ENCODE measurements around the gene FRMD7. TPM values are rescaled to one million over a fixed set of nuclear protein-coding genes. Genes with fewer than 3 reads are reported as not detected.

FRMD7 gene
- total RNA-seq, 4 donors from 2014 or later: not detected

GRCh38 chrX:132040066-132040465, 87.8 kb downstream of the FRMD7 start:
- Histone ChIP-seq H3K4me1 (no peaks in the 10 kb centered on the region), H3K27me3 (peaks cover 0 to 37% of the 10 kb centered on the region in 2 donors), H3K36me3 (no peaks in the 10 kb centered on the region), H3K9me3 (no peaks in the 10 kb centered on the region), H3K27ac (no peak overlapping the region), H3K4me3 (no peak overlapping the region)
- TF ChIP-seq EP300 (IDR thresholded peaks at IDR 0.05): no peak
- TF ChIP-seq CTCF (IDR thresholded peaks at IDR 0.05): no peak
- TF ChIP-seq POLR2A (IDR thresholded peaks at IDR 0.05): no peak
- WGBS, 2 donors: 65 to 78% methylated on average over 2 of the region's 2 CpGs
- no peak for DNase-seq (ENCODE audit: low spot score in 2 of 2)

- 45 to 56% methylated on average over 5 of the region's 5 CpGs for WGBS, 2 donors
- no peak overlapping the region for H3K27ac ChIP-seq
- H3K36me3 ChIP-seq: no peaks in the 10 kb centered on the region
- TF ChIP-seq EP300 (IDR thresholded peaks at IDR 0.05): no peak
- TF ChIP-seq CTCF (IDR thresholded peaks at IDR 0.05): no peak
- TF ChIP-seq POLR2A (IDR thresholded peaks at IDR 0.05): no peak
- H3K27me3 ChIP-seq: peaks cover 0 to 25% of the 10 kb centered on the region in 2 donors
- no peaks in the 10 kb centered on the region for H3K4me1 ChIP-seq
- H3K4me3 ChIP-seq: no peak overlapping the region
- H3K9me3 ChIP-seq: no peaks in the 10 kb centered on the region
- no peak for DNase-seq (ENCODE audit: low spot score in 2 of 2)
These were observed 90.3 kb downstream of the FRMD7 start for GRCh38 chrX:132037479-132037993.

DNA sequence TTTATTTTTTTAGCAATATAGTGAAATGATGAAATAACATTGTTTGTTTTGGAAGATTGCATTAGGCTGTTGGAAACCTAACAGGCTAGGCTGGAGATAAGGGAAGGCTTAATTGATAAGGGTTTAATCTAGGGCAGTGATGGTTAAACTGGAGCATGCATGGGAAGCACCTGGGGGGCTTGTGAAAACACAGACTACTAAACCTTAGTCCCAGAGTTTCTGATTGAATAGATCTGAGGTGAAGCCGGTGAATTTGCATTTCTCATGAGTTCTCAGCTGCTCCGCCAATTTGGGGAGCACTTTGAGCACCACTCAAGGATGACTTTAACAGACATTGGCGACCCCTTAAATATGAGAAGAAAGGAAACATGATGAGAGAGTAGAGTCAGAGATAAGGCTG, 93.2 kb downstream of the FRMD7 start:
- peaks cover 0 to 21% of the 10 kb centered on the region in 2 donors for H3K27me3 ChIP-seq
- 81 to 93% methylated on average over 3 of the region's 3 CpGs for WGBS, 2 donors
- no peak for TF ChIP-seq EP300 (IDR thresholded peaks at IDR 0.05)
- no peak for TF ChIP-seq CTCF (IDR thresholded peaks at IDR 0.05)
- no peak for TF ChIP-seq POLR2A (IDR thresholded peaks at IDR 0.05)
- H3K4me1 ChIP-seq: no peaks in the 10 kb centered on the region
- no peak overlapping the region for H3K4me3 ChIP-seq
- DNase-seq (ENCODE audit: low spot score in 2 of 2): no peak
- no peak overlapping the region for H3K27ac ChIP-seq
- no peaks in the 10 kb centered on the region for H3K36me3 ChIP-seq
- no peaks in the 10 kb centered on the region for H3K9me3 ChIP-seq

- TF ChIP-seq POLR2A (IDR thresholded peaks at IDR 0.05) (no peak), EP300 (IDR thresholded peaks at IDR 0.05) (no peak), CTCF (IDR thresholded peaks at IDR 0.05) (no peak)
- H3K4me1 ChIP-seq: no peaks in the 10 kb centered on the region
- H3K36me3 ChIP-seq: no peaks in the 10 kb centered on the region
- peaks cover 0 to 30% of the 10 kb centered on the region in 2 donors for H3K27me3 ChIP-seq
- no peak overlapping the region for H3K4me3 ChIP-seq
- DNase-seq (ENCODE audit: low spot score in 2 of 2): no peak
- 65% methylated on average over 3 of the region's 3 CpGs for WGBS, 2 donors
- no peaks in the 10 kb centered on the region for H3K9me3 ChIP-seq
- no peak overlapping the region for H3K27ac ChIP-seq
These were observed 94.7 kb downstream of the FRMD7 start for GRCh38 chrX:132033166-132033565.

- WGBS, 2 donors: 66% methylated on average over 4 of the region's 4 CpGs
These were observed 96.0 kb downstream of the FRMD7 start for GRCh38 chrX:132031867-132032266.

GRCh38 chrX:132030264-132030663, 97.6 kb downstream of the FRMD7 start:
- Histone ChIP-seq H3K9me3 (no peaks in the 10 kb centered on the region), H3K4me1 (no peaks in the 10 kb centered on the region), H3K27me3 (peaks cover 0 to 47% of the 10 kb centered on the region in 2 donors), H3K36me3 (no peaks in the 10 kb centered on the region), H3K4me3 (no peak overlapping the region), H3K27ac (no peak overlapping the region)
- no peak for DNase-seq (ENCODE audit: low spot score in 2 of 2)
- TF ChIP-seq POLR2A (IDR thresholded peaks at IDR 0.05): no peak
- TF ChIP-seq EP300 (IDR thresholded peaks at IDR 0.05): no peak
- TF ChIP-seq CTCF (IDR thresholded peaks at IDR 0.05): no peak

More at GRCh38 chrX:132031867-132032266, 96.0 kb downstream of the FRMD7 start:
- H3K27me3 ChIP-seq: peaks cover 0 to 38% of the 10 kb centered on the region in 2 donors
- no peak for DNase-seq (ENCODE audit: low spot score in 2 of 2)
- H3K27ac ChIP-seq: no peak overlapping the region
- no peak overlapping the region for H3K4me3 ChIP-seq
- H3K4me1 ChIP-seq: no peaks in the 10 kb centered on the region
- no peak for TF ChIP-seq EP300 (IDR thresholded peaks at IDR 0.05)
- no peaks in the 10 kb centered on the region for H3K36me3 ChIP-seq
- no peaks in the 10 kb centered on the region for H3K9me3 ChIP-seq
